ENCODE measurements around the gene NUDT8.

NUDT8 gene

GRCh38 chr11:67613960-67614715, 15.6 kb downstream of the NUDT8 start:
- Histone ChIP-seq H4K8ac (ENCODE audit: low read depth, low read length) (no peak overlapping the region), H3K79me2 (ENCODE audit: control insufficient read depth, insufficient read depth, low read length) (no peaks in the 10 kb centered on the region), H3K27me3 (ENCODE audit: insufficient read depth, low read length, poor library complexity) (no peaks in the 10 kb centered on the region), H3K18ac (ENCODE audit: low read length) (no peak overlapping the region), H3K4me1 (ENCODE audit: control insufficient read depth, low read depth, low read length) (peaks cover 18% of the 10 kb centered on the region), H3K36me3 (ENCODE audit: control insufficient read depth, insufficient read depth, low read length) (no peaks in the 10 kb centered on the region), H3K4me3 (ENCODE audit: low read length) (no peak overlapping the region), H3K27ac (ENCODE audit: low read depth, low read length) (peak overlapping the region; percentile 34), H3K23ac (ENCODE audit: low read length) (no peak overlapping the region), H4K5ac (ENCODE audit: low read length) (no peak overlapping the region), H3K4me2 (ENCODE audit: low read length) (peak overlapping the region; percentile 52), H3K9ac (ENCODE audit: low read length) (peak overlapping the region; percentile 52), H3K56ac (ENCODE audit: low read length) (peak overlapping the region; percentile 80), H2BK120ac (ENCODE audit: low read depth, low read length) (no peak overlapping the region), H2BK15ac (replicated peaks; ENCODE audit: low read depth) (no peak overlapping the region), H3K79me1 (ENCODE audit: low read length) (no peaks in the 10 kb centered on the region), H3K4ac (ENCODE audit: low read depth, low read length) (no peak overlapping the region), H2BK5ac (ENCODE audit: low read length) (no peak overlapping the region), H2AK5ac (ENCODE audit: low read length) (no peak overlapping the region)
- DNase-seq: peak; percentile 70
- no CpG with 5 or more reads among the region's 23 CpGs for WGBS (ENCODE audit: extremely low coverage, insufficient coverage, low lambda C conversion rate)

GRCh38 chr11:67613313-67613959, 16.3 kb downstream of the NUDT8 start:
- H3K79me2 ChIP-seq (ENCODE audit: control insufficient read depth, insufficient read depth, low read length): no peaks in the 10 kb centered on the region
- no CpG with 5 or more reads among the region's 17 CpGs for WGBS (ENCODE audit: extremely low coverage, insufficient coverage, low lambda C conversion rate)
- H3K36me3 ChIP-seq (ENCODE audit: control insufficient read depth, insufficient read depth, low read length): no peaks in the 10 kb centered on the region
- H3K79me1 ChIP-seq (ENCODE audit: low read length): no peaks in the 10 kb centered on the region
- no peak overlapping the region for H2AK5ac ChIP-seq (ENCODE audit: low read length)
- no peak overlapping the region for H2BK120ac ChIP-seq (ENCODE audit: low read depth, low read length)
- no peak overlapping the region for H4K5ac ChIP-seq (ENCODE audit: low read length)
- no peak overlapping the region for H3K4ac ChIP-seq (ENCODE audit: low read depth, low read length)
- H2BK15ac ChIP-seq (replicated peaks; ENCODE audit: low read depth): no peak overlapping the region
- H3K56ac ChIP-seq (ENCODE audit: low read length): no peak overlapping the region
- H3K4me3 ChIP-seq (ENCODE audit: low read length): no peak overlapping the region
- no peak overlapping the region for H4K8ac ChIP-seq (ENCODE audit: low read depth, low read length)
- H3K27me3 ChIP-seq (ENCODE audit: insufficient read depth, low read length, poor library complexity): no peaks in the 10 kb centered on the region
- DNase-seq: no peak
- H3K27ac ChIP-seq (ENCODE audit: low read depth, low read length): no peak overlapping the region
- H3K23ac ChIP-seq (ENCODE audit: low read length): no peak overlapping the region
- H3K4me1 ChIP-seq (ENCODE audit: control insufficient read depth, low read depth, low read length): peaks cover 18% of the 10 kb centered on the region
- H3K4me2 ChIP-seq (ENCODE audit: low read length): no peak overlapping the region
- no peak overlapping the region for H3K9ac ChIP-seq (ENCODE audit: low read length)
- H2BK5ac ChIP-seq (ENCODE audit: low read length): no peak overlapping the region
- no peak overlapping the region for H3K18ac ChIP-seq (ENCODE audit: low read length)

- Histone ChIP-seq H4K8ac (ENCODE audit: low read depth, low read length) (no peak overlapping the region), H3K56ac (ENCODE audit: low read length) (no peak overlapping the region), H4K5ac (ENCODE audit: low read length) (no peak overlapping the region), H3K79me1 (ENCODE audit: low read length) (peaks cover 2% of the 10 kb centered on the region), H3K27me3 (ENCODE audit: insufficient read depth, low read length, poor library complexity) (no peaks in the 10 kb centered on the region), H3K23ac (ENCODE audit: low read length) (no peak overlapping the region), H2BK5ac (ENCODE audit: low read length) (no peak overlapping the region), H2AK5ac (ENCODE audit: low read length) (no peak overlapping the region), H3K18ac (ENCODE audit: low read length) (no peak overlapping the region), H3K4me1 (ENCODE audit: control insufficient read depth, low read depth, low read length) (peaks cover 18% of the 10 kb centered on the region), H3K4ac (ENCODE audit: low read depth, low read length) (no peak overlapping the region), H3K36me3 (ENCODE audit: control insufficient read depth, insufficient read depth, low read length) (no peaks in the 10 kb centered on the region), H3K4me2 (ENCODE audit: low read length) (no peak overlapping the region), H2BK15ac (replicated peaks; ENCODE audit: low read depth) (no peak overlapping the region), H2BK120ac (ENCODE audit: low read depth, low read length) (no peak overlapping the region), H3K27ac (ENCODE audit: low read depth, low read length) (no peak overlapping the region), H3K9ac (ENCODE audit: low read length) (no peak overlapping the region), H3K4me3 (ENCODE audit: low read length) (no peak overlapping the region), H3K79me2 (ENCODE audit: control insufficient read depth, insufficient read depth, low read length) (no peaks in the 10 kb centered on the region)
- WGBS (ENCODE audit: extremely low coverage, insufficient coverage, low lambda C conversion rate): no CpG with 5 or more reads among the region's 13 CpGs
- DNase-seq: no peak
Observed at GRCh38 chr11:67612751-67613150, 17.0 kb downstream of the NUDT8 start.

DNA sequence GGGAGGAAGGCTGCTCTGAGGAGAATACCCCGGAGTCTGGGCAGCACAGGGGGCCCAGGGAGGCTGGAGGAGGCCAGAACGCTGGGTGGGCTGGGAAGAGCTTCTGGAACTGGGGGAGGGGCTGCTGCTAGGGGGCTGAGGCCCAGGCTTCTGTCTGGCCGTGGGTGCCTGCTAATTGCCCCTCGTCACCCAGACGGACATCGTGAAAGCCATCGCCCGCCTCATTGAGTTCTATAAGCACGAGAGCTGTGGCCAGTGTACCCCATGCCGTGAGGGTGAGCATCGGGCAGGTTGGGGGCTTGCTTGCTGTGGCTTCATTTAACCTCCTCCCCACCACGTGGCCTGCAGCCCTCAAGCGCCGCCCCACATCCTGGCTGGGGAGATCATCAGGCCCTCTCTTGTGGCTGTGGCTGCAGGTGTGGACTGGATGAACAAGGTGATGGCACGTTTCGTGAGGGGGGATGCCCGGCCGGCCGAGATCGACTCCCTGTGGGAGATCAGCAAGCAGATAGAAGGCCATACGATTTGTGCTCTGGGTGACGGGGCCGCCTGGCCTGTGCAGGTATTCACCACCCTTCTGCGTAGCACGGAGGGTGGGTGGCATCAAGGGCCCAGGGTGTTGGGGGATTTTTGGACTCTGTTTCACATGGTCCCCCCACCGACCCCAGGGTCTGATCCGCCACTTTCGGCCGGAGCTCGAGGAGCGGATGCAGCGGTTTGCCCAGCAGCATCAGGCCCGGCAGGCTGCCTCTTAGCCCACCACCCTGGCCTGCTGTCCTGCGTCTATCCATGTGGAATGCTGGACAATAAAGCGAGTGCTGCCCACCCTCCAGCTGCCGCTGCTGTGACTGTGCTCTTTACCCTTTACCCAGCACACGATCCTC, 17.8 kb downstream of the NUDT8 start:
- peaks cover 14% of the 10 kb centered on the region for H3K4me1 ChIP-seq (ENCODE audit: control insufficient read depth, low read depth, low read length)
- H2AK5ac ChIP-seq (ENCODE audit: low read length): no peak overlapping the region
- H3K27me3 ChIP-seq (ENCODE audit: insufficient read depth, low read length, poor library complexity): no peaks in the 10 kb centered on the region
- no peak overlapping the region for H3K4me2 ChIP-seq (ENCODE audit: low read length)
- no peak overlapping the region for H3K9ac ChIP-seq (ENCODE audit: low read length)
- no peak overlapping the region for H2BK5ac ChIP-seq (ENCODE audit: low read length)
- H3K23ac ChIP-seq (ENCODE audit: low read length): no peak overlapping the region
- no peak overlapping the region for H3K18ac ChIP-seq (ENCODE audit: low read length)
- H4K5ac ChIP-seq (ENCODE audit: low read length): no peak overlapping the region
- no peak overlapping the region for H3K56ac ChIP-seq (ENCODE audit: low read length)
- DNase-seq: no peak
- no peak overlapping the region for H3K4ac ChIP-seq (ENCODE audit: low read depth, low read length)
- peaks cover 2% of the 10 kb centered on the region for H3K79me2 ChIP-seq (ENCODE audit: control insufficient read depth, insufficient read depth, low read length)
- no peaks in the 10 kb centered on the region for H3K36me3 ChIP-seq (ENCODE audit: control insufficient read depth, insufficient read depth, low read length)
- WGBS (ENCODE audit: extremely low coverage, insufficient coverage, low lambda C conversion rate): no CpG with 5 or more reads among the region's 37 CpGs
- no peak overlapping the region for H2BK120ac ChIP-seq (ENCODE audit: low read depth, low read length)
- peaks cover 7% of the 10 kb centered on the region for H3K79me1 ChIP-seq (ENCODE audit: low read length)
- H3K27ac ChIP-seq (ENCODE audit: low read depth, low read length): no peak overlapping the region
- no peak overlapping the region for H2BK15ac ChIP-seq (replicated peaks; ENCODE audit: low read depth)
- H4K8ac ChIP-seq (ENCODE audit: low read depth, low read length): no peak overlapping the region
- no peak overlapping the region for H3K4me3 ChIP-seq (ENCODE audit: low read length)

DNA sequence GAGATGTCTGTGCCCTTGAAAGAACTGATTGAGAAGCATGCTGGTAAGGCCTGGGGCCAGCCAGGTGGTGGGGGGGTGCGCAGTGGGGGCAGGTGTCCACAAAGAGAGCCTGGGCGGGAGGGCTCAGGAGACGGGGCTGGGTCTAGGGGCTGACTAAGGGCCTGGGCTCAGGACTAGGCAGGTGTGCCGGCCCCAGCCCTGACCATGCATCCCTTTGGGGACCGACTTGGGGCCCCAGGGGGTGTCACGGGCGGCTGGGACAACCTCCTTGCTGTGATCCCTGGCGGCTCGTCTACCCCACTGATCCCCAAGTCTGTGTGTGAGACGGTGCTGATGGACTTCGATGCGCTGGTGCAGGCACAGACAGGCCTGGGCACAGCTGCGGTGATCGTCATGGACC, 18.6 kb downstream of the NUDT8 start:
- H4K5ac ChIP-seq (ENCODE audit: low read length): no peak overlapping the region
- H2AK5ac ChIP-seq (ENCODE audit: low read length): no peak overlapping the region
- H3K4ac ChIP-seq (ENCODE audit: low read depth, low read length): no peak overlapping the region
- no peak overlapping the region for H2BK15ac ChIP-seq (replicated peaks; ENCODE audit: low read depth)
- peaks cover 2% of the 10 kb centered on the region for H3K79me2 ChIP-seq (ENCODE audit: control insufficient read depth, insufficient read depth, low read length)
- no peak overlapping the region for H3K27ac ChIP-seq (ENCODE audit: low read depth, low read length)
- H3K56ac ChIP-seq (ENCODE audit: low read length): no peak overlapping the region
- no CpG with 5 or more reads among the region's 14 CpGs for WGBS (ENCODE audit: extremely low coverage, insufficient coverage, low lambda C conversion rate)
- H3K9ac ChIP-seq (ENCODE audit: low read length): no peak overlapping the region
- no peak overlapping the region for H4K8ac ChIP-seq (ENCODE audit: low read depth, low read length)
- H3K18ac ChIP-seq (ENCODE audit: low read length): no peak overlapping the region
- no peak overlapping the region for H2BK5ac ChIP-seq (ENCODE audit: low read length)
- no peak overlapping the region for H3K23ac ChIP-seq (ENCODE audit: low read length)
- H3K4me2 ChIP-seq (ENCODE audit: low read length): no peak overlapping the region
- H3K4me1 ChIP-seq (ENCODE audit: control insufficient read depth, low read depth, low read length): peaks cover 9% of the 10 kb centered on the region
- DNase-seq: no peak
- H3K79me1 ChIP-seq (ENCODE audit: low read length): peaks cover 7% of the 10 kb centered on the region
- H3K4me3 ChIP-seq (ENCODE audit: low read length): no peak overlapping the region
- no peak overlapping the region for H2BK120ac ChIP-seq (ENCODE audit: low read depth, low read length)
- H3K27me3 ChIP-seq (ENCODE audit: insufficient read depth, low read length, poor library complexity): no peaks in the 10 kb centered on the region
- H3K36me3 ChIP-seq (ENCODE audit: control insufficient read depth, insufficient read depth, low read length): no peaks in the 10 kb centered on the region
